Activated CD8-positive, alpha-beta memory T cell treated with anti-CD3 and anti-CD28 coated beads, Interleukin-2, amount 50 U/mL, for 1 hour (primary cell): ENCODE measurements around the gene CHADL.

Source experiments
- DNase-seq: peaks from one replicate; pipeline ENCODE4 v3.0.0-alpha.2; 2020; ENCODE audit errors: extremely low read depth

The CHADL gene

DNA sequence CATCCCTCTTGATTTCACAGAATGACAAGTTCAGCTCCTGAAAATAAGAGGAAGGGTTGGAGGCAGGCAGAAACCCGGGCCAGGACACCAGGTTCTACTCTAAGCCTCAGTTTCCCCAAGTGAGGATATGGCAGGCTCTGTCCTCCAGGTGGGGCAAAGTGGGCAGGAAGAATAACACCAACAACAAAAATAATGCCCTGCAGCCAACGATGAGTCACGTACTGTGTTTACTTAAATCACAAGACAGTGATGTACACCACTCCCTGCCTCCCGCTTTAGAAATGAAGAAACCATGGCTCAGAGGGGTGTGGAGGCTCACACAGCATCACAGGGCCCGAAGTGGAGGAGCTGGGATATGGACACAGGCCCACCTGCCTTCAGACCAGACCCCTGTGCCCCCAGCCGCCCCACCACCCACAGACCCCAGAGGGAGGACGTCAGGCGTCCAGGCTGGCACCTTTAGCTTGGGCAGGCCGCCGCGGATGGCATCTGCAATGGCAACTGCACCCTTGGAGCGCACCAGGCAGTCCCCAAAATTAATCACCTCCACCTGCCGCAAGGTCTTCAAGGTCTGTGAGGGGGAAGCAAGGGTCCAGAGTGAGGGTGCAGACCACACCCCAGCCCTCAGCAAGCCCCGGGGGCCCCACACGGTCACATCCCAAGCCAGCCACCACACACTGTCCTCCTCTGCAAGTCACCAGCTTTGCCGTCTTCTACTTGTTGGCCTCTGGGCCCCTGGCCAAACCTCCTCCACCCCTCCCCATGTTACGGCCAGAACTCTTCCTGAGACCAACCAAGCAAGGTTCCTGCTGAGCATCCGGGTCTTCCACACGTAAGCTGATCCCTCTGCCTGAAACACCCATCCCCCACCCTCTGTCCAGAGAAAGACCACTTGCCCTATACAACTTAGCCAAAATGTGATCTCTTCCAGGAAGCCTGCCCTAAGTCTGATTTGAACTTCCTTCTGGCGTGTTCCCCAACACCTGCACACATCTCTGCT is 15.8 kb upstream of the CHADL start:
- no peak for DNase-seq

DNA sequence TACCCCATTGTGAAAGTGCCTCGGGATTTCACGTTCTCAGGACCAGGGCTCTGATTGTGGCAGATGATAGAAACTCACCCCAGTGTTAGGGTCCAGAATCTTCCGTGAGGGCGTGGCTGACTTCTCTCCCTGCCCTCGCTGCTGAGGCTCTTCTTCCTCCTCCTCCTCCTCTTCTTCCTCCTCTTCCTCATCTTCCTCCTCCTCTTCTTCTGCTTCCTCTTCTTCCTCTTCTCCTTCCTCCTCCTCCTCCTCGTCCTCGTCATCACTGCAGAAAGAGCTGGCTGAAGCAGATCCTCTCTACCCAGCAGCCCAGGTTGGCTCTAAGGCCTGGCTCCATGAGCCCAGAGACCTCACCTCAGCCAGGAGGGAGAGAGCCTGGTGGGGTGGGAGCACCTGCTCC is 13.5 kb upstream of the CHADL start:
- no peak for DNase-seq

DNA sequence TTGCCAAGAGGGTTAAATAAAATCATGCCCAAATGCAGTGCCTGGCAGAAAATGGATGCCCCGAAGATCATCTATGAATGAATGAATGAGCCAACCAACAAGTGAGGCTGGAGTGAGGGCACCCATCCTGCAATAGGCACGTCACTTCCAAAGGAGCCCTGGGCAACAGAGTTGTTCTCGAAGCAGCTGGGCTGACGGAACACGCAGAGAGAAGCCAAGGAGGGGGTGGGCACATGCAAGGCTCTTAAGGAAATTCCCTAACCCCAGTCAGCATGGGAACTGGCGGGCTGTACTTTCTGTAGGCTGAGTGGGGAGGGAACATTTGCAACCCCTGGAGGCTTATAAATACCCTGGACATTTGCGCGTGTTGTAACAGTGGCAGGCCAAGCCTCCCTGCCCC is 11.6 kb upstream of the CHADL start:
- DNase-seq = no peak

DNA sequence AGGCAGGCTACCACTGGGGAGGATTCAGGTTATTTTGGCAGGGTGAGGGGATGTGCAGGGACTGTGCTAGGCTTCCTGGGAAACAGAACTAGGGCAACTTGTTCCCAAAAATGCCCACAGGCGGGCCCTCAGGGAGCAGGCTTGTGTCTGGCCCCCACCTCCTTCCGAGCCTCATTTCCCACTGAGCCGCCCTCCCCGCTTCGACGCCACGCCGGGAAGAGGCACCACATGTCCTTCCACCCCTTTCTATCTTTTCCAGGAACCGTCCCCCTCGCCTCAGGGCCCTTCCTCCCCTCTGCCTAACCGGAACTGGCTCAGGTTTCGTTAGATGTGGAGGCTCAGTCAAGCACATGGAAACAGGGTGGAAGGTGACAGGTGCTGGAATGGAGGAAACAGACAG is 9.4 kb upstream of the CHADL start:
- no peak for DNase-seq

DNA sequence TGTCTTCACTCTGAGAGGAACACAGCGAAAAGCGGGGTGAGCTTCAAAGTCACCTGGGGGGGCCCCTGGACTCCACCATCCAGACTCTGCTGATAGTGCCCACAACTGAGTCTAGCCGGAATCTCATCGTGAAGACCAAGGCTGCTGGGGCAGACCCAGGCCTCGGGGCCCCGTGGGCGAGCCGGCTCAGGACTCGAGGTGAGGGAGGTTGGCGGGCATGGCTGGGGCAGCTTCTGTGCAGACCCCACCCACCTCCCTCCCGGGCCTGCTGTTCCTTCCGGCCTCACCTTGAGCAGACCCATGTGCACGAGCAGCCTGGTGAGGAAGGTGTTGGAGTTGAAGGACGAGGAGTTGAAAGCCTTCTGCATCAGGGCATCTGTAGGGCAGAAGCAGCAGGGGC is 8.7 kb upstream of the CHADL start:
- no peak for DNase-seq

DNA sequence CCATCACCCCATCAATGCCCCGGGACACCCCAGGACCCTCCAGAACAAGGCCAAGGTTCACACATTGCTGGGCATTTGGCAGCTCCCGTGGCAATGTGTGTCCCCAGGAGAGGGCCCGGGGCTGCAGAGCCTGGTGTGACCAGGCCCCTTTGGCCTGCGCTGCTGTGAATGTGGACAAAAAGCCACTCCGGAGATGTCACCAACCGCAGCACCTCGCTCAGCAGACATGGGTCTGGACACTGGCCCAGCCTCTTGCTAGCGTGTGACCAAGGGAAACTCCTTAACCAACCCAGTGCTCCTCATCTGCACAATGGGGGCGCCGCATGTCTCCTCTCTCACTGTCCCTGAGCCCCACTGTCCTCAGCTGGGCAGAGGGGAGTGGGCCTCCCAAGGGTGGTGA is 8.0 kb upstream of the CHADL start:
- DNase-seq = no peak

DNA sequence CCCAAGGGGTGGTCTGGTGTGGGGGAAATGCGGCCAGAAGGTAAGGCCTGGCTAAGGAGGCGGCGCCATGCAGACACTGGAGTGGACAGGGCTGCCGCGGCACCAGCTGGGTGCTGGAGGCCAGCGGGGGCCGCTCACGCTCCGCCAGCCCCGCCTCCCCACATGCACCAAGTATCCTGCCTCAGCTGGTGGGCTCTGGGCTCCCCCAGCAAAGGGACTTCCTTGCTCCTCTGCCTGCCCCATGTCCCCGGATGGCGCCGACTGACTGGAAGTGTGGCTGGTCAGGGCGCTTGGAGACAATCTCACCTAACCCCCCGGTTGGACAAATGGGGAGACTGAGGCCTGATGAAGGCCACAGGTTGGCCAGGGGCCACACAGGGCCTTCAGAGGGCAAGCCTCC is 7.6 kb upstream of the CHADL start:
- no peak for DNase-seq

DNA sequence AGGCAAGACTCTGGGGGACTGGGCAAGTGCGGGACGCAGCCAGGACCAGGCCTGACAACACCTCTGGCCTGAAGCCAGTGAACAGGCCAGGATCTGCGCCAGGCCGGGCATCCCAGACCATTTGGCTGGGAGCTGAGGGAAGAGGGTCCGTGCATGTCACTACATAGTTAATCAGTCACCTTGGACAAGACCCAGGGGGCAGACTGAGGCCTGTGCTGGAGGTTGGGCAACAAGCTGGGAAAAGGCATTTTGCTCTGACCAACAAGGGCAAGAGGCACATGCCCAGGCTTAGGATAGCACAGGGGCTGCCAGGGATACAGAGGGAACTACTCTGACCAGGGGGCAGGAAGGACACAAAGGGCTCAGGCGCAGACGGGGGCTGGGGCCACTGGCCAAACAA is 7.0 kb upstream of the CHADL start:
- no peak for DNase-seq

DNA sequence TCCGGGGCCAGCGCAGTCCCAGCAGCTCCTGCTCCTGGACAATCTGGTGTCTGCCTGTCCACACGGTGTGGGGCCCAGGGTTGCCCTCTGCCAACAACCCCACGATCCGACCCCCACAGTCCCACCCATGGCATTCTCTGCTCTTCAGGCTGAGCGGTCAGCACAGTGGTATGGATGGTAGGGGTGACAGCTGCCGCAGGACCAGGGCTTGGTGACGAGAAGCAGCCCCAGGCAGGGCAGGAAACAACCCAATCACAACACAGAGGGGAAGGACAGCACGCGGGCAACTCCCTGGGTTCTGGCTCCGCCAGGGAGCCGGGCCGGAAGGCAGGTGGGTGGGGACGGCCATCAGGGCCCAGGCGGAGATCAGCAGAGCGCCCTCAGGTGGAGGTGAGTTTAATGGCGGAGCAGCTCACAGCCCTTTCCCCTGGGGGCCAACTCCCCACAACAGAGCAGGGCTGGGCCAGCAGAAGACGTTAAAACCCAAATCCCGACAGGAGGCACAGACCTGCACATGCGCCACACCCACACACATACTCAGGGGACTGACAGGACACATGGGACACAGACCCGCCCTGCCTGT is 5.3 kb upstream of the CHADL start:
- DNase-seq = no peak

DNA sequence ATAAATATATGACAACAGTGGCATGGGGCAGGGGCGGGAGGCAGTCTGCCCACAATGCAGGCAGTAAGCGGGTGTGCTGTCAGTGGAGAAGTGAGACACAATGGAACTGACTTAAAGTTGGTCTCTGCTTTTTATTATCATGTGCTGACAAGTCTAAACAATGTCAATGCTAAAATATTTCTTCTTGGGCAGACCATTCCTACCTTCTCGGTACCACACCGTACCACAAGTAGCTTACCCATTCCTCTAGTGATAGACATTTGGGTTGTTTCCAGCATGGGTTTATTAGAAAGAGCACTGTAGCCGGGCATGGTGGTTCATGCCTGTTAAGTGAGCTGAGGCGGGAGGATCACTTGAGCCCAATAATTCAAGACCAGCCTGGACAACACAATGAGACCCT is 2.6 kb upstream of the CHADL start:
- DNase-seq = no peak

DNA sequence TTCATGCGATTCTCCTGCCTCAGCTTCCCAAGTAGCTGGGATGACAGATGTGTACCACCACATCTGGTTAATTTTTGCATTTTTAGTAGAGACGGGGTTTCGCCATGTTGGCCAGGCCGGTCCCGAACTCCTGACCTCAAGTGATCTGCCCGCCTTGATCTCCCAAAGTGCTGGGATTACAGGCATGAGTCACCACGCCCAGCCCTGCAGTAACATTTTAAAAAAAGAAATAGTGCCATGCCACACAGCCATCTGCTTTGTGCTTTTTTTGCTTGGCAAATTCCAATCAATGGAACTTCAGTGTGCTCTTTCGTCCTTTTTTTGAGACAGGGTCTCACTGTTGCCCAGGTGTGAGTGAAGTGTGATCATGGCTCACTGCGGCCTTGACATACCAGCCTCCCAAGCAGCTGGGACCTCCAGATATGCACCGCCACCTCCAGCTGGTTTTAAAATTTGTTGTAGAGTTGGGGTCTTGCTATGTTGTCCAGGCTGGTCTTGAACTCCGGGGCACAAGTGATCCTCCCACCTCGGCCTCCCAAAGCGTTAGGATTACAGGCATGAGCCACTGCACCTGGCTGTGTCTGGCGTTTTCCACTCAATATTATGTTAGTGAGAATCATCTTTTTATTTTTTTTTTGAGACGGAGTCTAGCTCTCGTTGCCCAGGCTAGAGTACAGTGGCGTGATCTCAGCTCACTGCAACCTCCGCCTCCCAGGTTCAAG is 1.8 kb upstream of the CHADL start:
- DNase-seq = no peak

DNA sequence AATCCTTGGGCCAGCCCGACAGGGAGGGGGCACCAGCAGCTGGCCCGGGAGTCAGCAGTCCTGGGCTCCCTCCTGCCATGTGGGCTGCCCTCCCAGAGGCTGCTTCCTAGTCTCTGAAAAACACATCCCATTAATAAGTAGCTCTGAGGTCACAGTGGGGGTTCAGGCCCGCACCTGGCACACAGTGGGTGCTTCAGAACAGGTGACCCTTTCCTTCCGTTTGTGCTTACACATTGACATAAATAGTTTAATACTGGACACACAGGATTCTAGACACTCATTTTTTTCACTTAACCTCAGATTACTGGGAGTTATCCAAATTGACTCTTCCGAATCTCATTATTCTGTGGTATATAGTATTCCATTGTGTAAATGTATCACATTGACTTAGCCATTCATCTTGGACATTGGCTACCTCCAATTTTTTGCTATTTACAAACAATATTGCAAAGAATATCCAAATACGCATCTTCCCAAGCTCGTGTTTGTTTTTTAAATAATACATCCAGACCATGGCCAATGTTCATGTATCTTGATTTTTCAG is 474 bp upstream of the CHADL start:
- no peak for DNase-seq

DNA sequence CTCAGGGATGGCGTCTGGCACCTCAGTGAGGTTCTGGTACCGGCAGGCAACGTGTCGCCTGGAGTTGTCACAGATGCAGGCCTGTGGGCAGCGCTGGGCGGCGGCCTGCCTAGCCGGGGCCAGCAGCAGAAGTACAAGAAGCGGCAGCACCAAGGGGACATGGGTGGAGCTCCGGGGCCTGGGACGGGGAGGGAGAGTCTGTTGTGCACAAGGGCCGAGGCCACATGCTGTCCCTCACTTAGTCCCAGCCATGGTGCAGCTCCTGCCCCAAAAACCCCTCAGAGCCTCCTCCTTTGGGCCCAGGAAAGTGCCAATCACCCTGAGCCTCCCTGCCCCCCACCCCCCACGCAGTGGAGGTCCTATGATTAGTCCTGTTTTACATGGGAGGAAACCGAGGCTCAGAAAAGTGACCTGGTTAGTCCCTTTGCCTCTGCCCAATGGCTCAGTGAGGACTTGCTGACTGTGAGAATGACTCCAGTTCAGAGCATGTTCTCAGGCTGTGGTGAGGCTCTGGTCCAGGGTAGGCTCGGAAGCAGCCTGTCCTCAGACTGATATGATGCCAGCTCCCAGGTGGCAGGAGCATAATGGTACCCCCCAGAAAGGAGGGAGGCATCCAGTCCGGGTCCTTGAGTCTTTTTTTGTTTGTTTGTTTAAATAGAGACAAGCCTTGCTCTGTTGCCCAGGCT is 1.1 kb downstream of the CHADL start:
- DNase-seq = no peak

DNA sequence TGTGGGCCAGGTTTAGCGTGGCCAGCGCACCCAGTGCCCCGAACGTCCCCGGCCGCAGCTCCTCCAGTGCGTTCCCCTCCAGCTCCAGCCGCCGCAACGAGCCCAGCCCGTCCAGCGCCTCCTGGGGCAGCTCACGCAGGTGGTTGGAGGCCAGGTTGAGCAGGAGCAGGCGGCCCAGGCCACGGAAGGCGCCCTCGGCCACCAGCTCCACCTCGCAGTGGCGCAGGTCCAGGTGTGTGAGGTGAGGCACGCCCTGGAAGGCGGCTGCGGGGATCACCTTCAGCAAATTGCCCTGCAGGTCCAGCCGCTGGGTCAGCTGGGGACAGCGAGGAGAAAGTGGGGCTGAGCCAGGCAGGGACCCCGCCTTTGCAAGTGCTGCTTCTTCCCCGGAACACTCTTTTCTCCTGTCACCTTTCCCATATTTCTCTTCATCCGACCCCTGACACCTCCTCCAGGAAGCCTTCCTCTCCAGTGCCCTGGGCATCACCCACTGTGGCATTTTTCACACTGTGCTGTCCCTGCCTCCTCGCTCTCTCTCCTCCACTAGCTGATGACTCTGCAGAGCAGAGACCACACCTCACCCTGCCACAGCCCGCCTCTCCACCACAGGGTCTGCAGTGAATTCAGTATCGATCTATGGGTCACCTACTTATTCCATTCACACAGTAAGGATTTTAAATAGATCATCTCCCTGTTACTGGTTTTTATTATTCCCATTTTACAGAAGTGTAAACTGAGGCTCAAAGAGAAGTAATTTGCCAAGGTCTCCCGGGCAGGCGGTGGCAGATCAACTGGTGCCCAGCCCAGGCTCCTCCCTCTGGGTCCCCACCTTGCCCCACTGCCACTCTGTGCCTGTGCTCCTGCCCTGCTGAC is 1.9 kb downstream of the CHADL start:
- DNase-seq = no peak

DNA sequence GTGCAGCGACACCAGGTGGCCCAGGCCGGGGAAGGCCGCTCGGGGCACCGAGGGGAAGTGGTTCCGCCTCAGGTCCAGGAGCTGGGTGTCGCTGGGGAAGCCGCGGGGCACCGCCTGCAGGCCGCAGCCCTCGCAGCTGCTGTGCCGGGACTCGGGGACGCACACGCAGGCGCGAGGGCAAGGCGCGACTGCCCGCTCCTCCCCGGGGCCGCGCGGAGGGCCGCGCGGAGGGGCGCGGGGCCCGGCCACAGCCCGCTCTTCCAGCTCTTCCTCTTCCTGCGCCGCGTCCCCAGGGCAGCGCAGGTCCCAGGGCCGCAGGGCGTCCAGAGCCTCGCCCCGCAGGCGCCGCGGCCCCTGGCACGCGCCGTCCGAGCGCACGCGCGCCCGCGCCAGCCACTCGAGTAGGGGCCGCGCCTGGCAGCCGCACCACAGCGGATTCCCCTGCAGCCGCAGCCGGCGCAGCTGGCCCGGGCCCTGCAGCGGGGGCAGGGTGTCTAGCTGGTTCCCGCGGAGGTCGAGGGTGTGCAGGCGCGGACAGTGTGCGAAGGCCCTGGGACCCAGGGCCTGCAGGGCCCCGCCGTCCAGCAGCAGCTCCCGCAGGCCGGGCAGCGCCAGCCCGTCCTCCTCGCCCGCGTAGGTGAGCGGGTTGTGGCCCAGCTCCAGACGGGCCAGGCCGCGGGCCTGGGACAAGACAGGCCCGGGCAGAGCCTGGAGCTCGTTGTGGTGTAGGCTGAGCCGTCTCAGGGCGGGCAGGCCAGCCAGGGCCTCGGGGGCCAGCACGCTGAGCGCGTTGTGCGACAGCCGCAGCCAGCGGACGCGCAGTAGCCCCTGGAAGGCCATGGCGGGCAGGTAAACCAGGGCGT is 2.8 kb downstream of the CHADL start:
- peak; percentile 48 for DNase-seq

DNA sequence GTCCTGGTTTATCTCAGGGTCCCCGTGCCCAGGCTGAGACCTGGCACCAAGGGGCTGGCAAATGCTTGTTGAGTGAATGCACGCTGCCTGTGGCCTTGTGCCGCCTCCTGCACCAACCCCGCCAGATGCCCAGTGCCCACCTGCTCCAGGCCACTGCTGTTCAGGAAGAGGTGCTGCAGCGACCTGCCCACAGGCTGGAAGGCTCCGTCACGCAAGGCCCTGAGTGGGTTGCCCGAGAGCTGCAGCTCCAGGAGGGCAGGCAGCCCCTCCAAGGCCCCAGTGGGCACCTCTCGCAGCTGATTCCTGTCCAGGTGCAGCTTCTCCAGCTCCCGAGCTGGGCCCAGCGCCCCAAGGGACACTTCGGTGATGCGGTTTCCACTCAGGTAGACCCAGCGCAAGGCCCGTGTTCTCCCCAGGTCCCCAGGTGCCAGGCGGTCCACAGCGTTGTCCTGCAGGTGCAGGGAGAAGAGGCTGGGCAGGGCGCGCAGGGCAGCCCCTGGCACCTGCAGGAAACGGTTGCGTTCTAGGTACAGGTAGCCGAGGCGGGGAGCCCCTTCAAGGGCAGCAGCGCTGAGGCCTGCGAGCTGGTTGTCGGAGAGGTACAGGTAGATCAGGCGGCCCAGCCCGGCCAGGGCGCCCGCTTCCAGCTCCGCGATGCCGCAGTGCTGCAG is 3.6 kb downstream of the CHADL start:
- DNase-seq = no peak

DNA sequence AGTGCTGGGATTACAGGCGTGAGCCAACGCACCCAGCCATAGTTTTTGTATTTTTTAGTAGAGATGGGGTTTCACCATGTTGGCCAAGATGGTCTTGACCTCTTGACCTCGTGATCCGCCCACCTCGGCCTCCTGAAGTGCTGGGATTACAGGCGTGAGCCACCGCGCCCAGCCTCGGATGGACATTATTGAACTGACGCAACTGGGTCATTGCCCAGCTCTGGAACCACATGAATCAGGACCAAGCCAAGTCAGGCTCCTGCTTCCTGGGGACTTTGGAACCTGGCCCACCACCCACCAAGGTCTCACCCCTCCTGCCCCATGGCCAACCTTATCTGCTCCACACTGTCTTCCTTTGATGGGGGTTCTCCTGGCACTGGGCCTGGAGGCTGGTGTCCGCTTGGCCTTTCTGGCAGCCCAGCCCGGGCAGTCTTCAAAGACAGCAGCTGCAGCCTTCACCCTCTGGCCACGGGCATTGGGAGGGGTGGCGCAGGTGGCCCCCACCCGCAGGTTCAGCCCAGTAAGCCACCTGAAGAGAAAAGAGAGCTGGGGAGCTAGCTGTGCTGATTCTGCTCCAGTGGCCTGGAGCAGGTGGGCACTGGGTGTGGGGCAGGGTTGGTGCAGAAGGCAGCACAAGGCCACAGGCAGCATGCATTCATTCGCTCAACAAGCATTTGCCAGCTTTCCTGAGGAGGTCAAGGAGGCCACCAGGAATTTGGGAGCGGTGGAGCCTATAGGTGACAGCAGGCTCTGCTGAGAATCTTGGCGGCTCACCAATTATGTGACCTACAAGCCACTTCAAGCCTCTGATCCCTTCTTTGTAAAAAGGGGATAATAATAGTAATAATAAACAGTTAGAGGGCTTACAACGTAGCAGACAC is 5.7 kb downstream of the CHADL start:
- no peak for DNase-seq

DNA sequence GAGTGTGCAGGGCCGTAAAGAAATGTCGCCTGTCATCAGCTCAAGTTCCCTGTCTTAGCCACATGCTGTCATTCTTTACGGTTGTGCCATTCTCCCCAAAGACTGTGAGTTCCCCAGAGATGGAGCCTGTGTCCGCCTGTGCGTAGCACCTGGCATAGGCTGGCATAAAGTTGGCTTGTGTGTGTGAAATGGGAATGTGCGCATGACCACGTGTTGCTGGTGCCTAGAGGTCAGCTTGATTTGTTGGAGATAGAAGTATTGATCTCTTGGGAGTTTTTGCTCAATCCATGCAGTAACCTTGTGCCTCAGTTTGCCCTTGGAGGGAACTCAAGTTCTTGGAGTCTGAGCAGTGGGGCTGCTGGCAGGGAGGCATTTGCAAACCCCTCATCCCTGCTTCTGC is 9.4 kb downstream of the CHADL start:
- DNase-seq = no peak
